PFSK-1 (cell line): ENCODE data around the gene SOD2.

ENCODE experiments used
- FOXP2 ChIP-seq: optimal IDR thresholded peaks from 2 replicates; pipeline ENCODE3; 2011; ENCODE audit warnings: borderline replicate concordance, control low read depth, inconsistent platforms; ENCODE audit not compliant: insufficient read depth; ENCODE audit errors: extremely low read length, extremely low read depth
- POLR2AphosphoS5 ChIP-seq: IDR thresholded peaks from 2 replicates; pipeline ENCODE4 v1.6.1; 2012; ENCODE audit warnings: low read depth, mild to moderate bottlenecking, control low read depth, low read length, moderate library complexity
- REST ChIP-seq, 2 experiments: IDR thresholded peaks; 2 replicates each; pipeline versions ENCODE4 v1.6.1 to v1.8.0; 2011 to 2012; ENCODE audit warnings: low read depth in 2 of 2, low read length in 2 of 2, control low read depth in 1 of 2, inconsistent platforms in 1 of 2, mild to moderate bottlenecking in 1 of 2, moderate library complexity in 1 of 2; ENCODE audit not compliant: insufficient read depth in 1 of 2
- SIN3A ChIP-seq: IDR thresholded peaks from 2 replicates; pipeline ENCODE4 v1.6.1; 2012; ENCODE audit warnings: mild to moderate bottlenecking, low read length, moderate library complexity, borderline replicate concordance; ENCODE audit not compliant: insufficient read depth
- TAF1 ChIP-seq: IDR thresholded peaks from 2 replicates; pipeline ENCODE4 v1.6.1; 2012; ENCODE audit warnings: low read length, control low read depth, borderline replicate concordance; ENCODE audit not compliant: insufficient read depth

Gene SOD2

DNA sequence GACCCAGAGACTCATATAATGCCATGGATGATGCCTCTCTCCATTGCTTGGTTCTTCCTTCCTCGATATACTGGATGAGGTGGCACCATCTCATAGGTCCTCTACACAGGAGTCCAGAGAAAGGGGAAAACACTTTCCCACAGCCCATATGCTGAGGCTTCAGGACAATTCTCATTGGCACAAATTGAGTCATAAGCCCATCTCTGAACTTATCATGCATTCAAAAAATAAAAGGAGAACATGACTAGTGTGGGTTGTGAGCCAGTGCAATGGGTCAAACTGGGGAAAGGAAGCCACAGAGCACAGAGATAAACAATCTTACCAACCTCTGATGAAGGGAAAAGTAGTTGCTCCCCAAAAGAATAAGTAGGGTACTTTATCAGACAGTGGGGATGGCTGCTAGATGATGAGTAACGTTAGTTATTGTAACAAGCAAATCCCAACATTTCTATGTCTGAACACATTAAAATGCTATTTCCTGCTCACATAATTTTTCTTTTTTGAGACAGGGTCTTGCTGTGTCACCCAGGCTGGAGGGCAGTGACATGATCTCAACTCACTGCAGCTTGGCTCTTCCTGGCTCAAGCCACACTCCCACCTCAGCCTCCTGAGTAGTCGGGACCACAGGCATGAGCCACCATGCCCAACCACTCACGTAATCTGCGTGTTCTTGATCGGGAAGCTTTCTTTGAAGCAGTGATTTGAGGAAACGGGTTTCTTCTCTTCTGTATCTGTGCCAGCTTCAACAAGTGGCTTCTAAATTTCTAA is 27.0 kb downstream of the SOD2 start:
- TF ChIP-seq POLR2AphosphoS5 (no peak), REST (IDR thresholded peaks at IDR 0.05; ENCODE audit: insufficient read depth in 1 of 2, low read depth in 2 of 2, low read length in 2 of 2) (no peak), FOXP2 (no peak), SIN3A (no peak), TAF1 (no peak)

- TF ChIP-seq TAF1 (no peak), SIN3A (no peak), FOXP2 (no peak), REST (IDR thresholded peaks at IDR 0.05; ENCODE audit: insufficient read depth in 1 of 2, low read depth in 2 of 2, low read length in 2 of 2) (no peak), POLR2AphosphoS5 (no peak)
Observed at GRCh38 chr6:159655409-159655988, 37.5 kb downstream of the SOD2 start.

DNA sequence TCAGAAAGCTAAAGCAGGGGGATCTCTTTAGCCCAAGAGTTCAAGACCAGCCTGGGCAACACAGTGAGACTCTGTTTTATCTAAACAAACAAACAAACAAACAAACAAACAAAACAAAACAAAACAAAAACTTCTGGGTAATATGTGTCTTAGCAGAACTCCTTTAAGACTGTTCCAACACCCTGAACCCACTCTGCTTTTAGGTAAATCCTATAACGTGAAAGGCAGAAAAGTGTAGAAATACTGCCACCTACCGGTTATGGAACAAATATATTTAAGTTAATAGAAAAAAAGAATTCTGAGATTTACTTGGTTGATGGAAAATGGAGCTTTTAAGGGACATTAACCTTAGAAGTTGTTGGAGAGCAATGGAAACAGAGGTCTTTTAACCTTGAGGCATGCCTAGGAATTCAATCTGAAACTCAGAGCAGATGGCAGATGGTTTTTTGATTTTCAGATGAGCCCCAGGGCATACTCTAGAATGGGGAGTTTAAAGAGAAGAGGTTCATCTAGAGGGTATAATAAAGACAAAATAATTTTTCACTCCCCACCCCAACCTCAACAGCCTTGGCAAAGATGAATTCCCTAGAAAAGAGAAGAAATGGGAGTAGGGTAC is 38.5 kb downstream of the SOD2 start:
- TF ChIP-seq TAF1 (no peak), POLR2AphosphoS5 (no peak), SIN3A (no peak), FOXP2 (no peak), REST (IDR thresholded peaks at IDR 0.05; ENCODE audit: insufficient read depth in 1 of 2, low read depth in 2 of 2, low read length in 2 of 2) (no peak)

DNA sequence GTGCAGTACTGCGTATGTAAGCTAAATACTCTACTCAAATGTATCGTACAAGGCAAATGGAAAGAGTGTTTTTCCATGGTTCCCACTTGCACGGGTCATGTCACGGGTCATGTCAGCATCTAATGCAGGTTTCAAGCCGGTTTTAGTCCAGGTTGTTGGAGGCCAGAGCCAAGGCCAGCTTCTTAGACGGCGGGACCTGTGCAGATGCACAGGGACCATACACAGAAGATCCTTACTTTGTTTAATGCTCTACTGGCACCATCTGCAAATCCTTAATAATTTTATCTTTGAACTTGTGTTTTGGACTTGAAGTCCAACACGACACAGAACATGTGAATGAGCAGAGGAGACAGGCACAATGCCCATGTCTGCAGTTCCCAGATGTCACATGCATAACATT is 42.7 kb downstream of the SOD2 start:
- TF ChIP-seq POLR2AphosphoS5 (no peak), FOXP2 (no peak), REST (IDR thresholded peaks at IDR 0.05; ENCODE audit: insufficient read depth in 1 of 2, low read depth in 2 of 2, low read length in 2 of 2) (no peak), TAF1 (no peak)
